Measurements from ENCODE around the gene MAD2L1BP.

Gene MAD2L1BP

GRCh38 chr6:43683708-43684455, 48.2 kb downstream of the MAD2L1BP start:
- DNase-seq: no peak

DNA sequence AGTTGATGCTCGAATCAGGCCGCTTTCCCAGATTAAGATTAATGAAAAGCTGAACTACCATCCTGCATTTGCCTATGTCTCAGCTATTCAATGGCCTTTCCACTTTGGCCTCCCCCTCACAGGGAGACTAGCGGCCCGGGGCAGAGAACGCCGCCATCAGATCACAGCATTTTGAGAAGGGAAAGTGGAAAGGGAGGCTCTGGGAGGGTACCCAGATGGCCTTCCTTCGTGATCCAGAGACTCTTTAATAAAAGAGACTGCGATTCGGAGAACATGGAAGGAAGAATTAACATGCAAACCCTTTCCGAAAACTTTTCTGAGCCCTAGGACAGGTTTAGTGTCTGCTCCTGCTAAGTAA, 51.4 kb downstream of the MAD2L1BP start:
- DNase-seq: no peak

- DNase-seq: peak; percentile 62
Observed at GRCh38 chr6:43687437-43688347, 52.1 kb downstream of the MAD2L1BP start, which contains the start of gene MRPS18A. Gene MRPS18A (minus strand): TSS chr6:43687791. CDS start chr6:43687779, 12 bp downstream.

DNA sequence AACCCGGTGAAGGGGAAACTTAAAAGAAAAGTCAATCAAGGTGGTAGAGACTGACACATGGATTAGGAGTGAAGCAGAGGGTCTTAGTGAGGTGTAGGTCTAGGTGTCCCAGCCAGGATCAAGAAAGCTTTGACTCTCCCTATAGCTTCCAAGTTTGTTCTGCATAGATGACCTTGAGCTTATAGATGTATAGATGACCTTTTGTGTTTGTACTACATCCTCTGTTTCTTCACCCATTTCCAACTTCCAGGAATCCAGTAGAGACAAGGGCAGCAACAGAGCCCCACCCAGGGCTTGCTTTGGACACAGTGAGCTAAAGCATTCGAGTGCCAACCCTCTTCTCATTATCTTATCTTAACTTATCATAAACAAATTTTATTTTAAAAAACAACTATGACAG, 53.8 kb downstream of the MAD2L1BP start:
- no peak for DNase-seq

Data from SHP77 treated with DMSO at 0.1 percent for 48 hours (cell line).